GM23338 (cell line): ENCODE measurements around the gene ITIH3. TPM values are rescaled to one million over a fixed set of nuclear protein-coding genes. Genes with fewer than 3 reads are reported as not detected.

Experiments
- ATAC-seq: fragments of 200-7000 bp; cut with Tn5 transposase; 3 replicates; pipeline ENCODE4 v1.9.1; 2020
- DNase-seq: peaks from one replicate; pipeline ENCODE4 v3.0.0-alpha.2; 2015; ENCODE audit warnings: low spot score
- H2AFZ ChIP-seq: fragments of 200-600 bp; sonication (generic); 2 replicates; pipeline ENCODE4 v1.8.0; 2016; ENCODE audit warnings: antibody characterized with exemption, mild to moderate bottlenecking, moderate library complexity
- H3F3A ChIP-seq: fragments of 200-600 bp; sonication (generic); replicated peaks from 2 replicates; pipeline ENCODE4 v1.8.0; 2017; ENCODE audit warnings: antibody characterized with exemption, mixed run types, low read depth
- H3K27ac ChIP-seq: fragments of 200-600 bp; sonication (generic); 2 replicates; pipeline ENCODE4 v1.6.1; 2016; ENCODE audit warnings: low read depth
- H3K27me3 ChIP-seq: fragments of 200-600 bp; sonication (generic); 2 replicates; pipeline ENCODE4 v1.8.0; 2016; ENCODE audit warnings: mild to moderate bottlenecking, mixed run types, moderate library complexity; ENCODE audit not compliant: insufficient read depth
- H3K36me3 ChIP-seq: fragments of 200-600 bp; sonication (generic); 2 replicates; pipeline ENCODE4 v1.8.0; 2016; ENCODE audit warnings: mild to moderate bottlenecking; ENCODE audit not compliant: insufficient read depth
- H3K4me1 ChIP-seq: fragments of 200-600 bp; sonication (generic); 2 replicates; pipeline ENCODE4 v1.8.0; 2016; ENCODE audit warnings: mild to moderate bottlenecking, moderate library complexity; ENCODE audit not compliant: insufficient read depth
- H3K4me2 ChIP-seq: fragments of 200-600 bp; sonication (generic); 2 replicates; pipeline ENCODE4 v1.7.1; 2017; ENCODE audit warnings: mixed run types
- H3K4me3 ChIP-seq: fragments of 200-600 bp; sonication (generic); 2 replicates; pipeline ENCODE4 v1.6.1; 2016; ENCODE audit warnings: mixed run types
- H3K79me2 ChIP-seq: fragments of 200-600 bp; sonication (generic); replicated peaks from 2 replicates; pipeline ENCODE4 v1.8.0; 2017; ENCODE audit warnings: mild to moderate bottlenecking; ENCODE audit not compliant: insufficient read depth
- H3K9me2 ChIP-seq: fragments of 200-600 bp; sonication (generic); 2 replicates; pipeline ENCODE4 v1.8.0; 2017; ENCODE audit not compliant: insufficient read depth
- H4K20me1 ChIP-seq: fragments of 200-600 bp; sonication (generic); replicated peaks from 2 replicates; pipeline ENCODE4 v1.8.0; 2017; ENCODE audit warnings: mild to moderate bottlenecking; ENCODE audit not compliant: insufficient read depth
- H3K27ac Mint-ChIP-seq: 2 replicates; pipeline ENCODE4 v1.8.0; 2020; ENCODE audit warnings: inconsistent platforms, mild to moderate bottlenecking, moderate library complexity, mixed read lengths
- H3K27me3 Mint-ChIP-seq: 3 replicates; pipeline ENCODE4 v1.8.0; 2022; ENCODE audit warnings: low read depth, mild to moderate bottlenecking, moderate library complexity, mixed read lengths, inconsistent platforms; ENCODE audit not compliant: insufficient read depth, poor library complexity
- H3K36me3 Mint-ChIP-seq: 3 replicates; pipeline ENCODE4 v1.8.0; 2021; ENCODE audit warnings: low read depth, mild to moderate bottlenecking, inconsistent platforms, moderate library complexity, mixed read lengths
- H3K4me1 Mint-ChIP-seq: 3 replicates; pipeline ENCODE4 v1.8.0; 2020; ENCODE audit warnings: mild to moderate bottlenecking, inconsistent platforms, mixed read lengths
- H3K4me3 Mint-ChIP-seq: 3 replicates; pipeline ENCODE4 v1.8.0; 2021; ENCODE audit warnings: moderate library complexity, mild to moderate bottlenecking, inconsistent platforms, mixed read lengths
- H3K9me3 Mint-ChIP-seq: 3 replicates; pipeline ENCODE4 v1.8.0; 2020; ENCODE audit warnings: moderate library complexity, mild to moderate bottlenecking, inconsistent platforms, mixed read lengths
- CREB1 ChIP-seq: fragments of 250-450 bp; sonication (Bioruptor Pico); IDR thresholded peaks from 2 replicates; pipeline ENCODE4 v1.5.0; 2020; ENCODE audit warnings: low read depth, mild to moderate bottlenecking, moderate library complexity
- EZH2 ChIP-seq: fragments of 200-600 bp; sonication (generic); IDR thresholded peaks from one replicate; pipeline ENCODE4 v1.8.0; 2017; ENCODE audit warnings: antibody characterized with exemption, mild to moderate bottlenecking, low read depth; ENCODE audit not compliant: unreplicated experiment
- EZH2phosphoT487 ChIP-seq: fragments of 200-600 bp; sonication (generic); IDR thresholded peaks from one replicate; pipeline ENCODE4 v1.8.1; 2018; ENCODE audit warnings: antibody characterized with exemption; ENCODE audit not compliant: unreplicated experiment
- JUNB ChIP-seq: IDR thresholded peaks from one replicate; pipeline ENCODE4 v1.6.1; 2016; ENCODE audit warnings: antibody characterized with exemption; ENCODE audit not compliant: unreplicated experiment
- POLR2AphosphoS5 ChIP-seq: IDR thresholded peaks from 2 replicates; pipeline ENCODE4 v1.6.1; 2016; ENCODE audit warnings: antibody characterized with exemption, low read depth
- STAT1 ChIP-seq: IDR thresholded peaks from one replicate; pipeline ENCODE4 v1.6.1; 2016; ENCODE audit warnings: antibody characterized with exemption; ENCODE audit not compliant: unreplicated experiment
- ZNF114 ChIP-seq: fragments of 250-450 bp; sonication (Bioruptor Pico); IDR thresholded peaks from 2 replicates; pipeline ENCODE4 v1.5.0; 2020; ENCODE audit warnings: mild to moderate bottlenecking, moderate library complexity
- polyA plus RNA-seq: library from polyadenylated mRNA; unstranded; fragments of >200 nt; fragmentation: Nextera tagmentation; extraction: Ambion mirVana; gene quantifications from 2 replicates; pipeline ENCODE4 v1.2.1, GENCODE V29; 2016
- total RNA-seq: library from RNA; depleted of rRNA; stranded (reverse); fragments of >200 nt; shearing (Covaris generic); gene quantifications from 2 replicates; pipeline ENCODE4 v1.2.3, GENCODE V29; 2014
- TF ChIP-seq, protein P1 (sequence below), 2 experiments: fragments of 200-600 bp in 1 of 2; sonication (generic) in 1 of 2; conservative IDR thresholded peaks; 2 replicates each; pipeline versions ENCODE4 v1.5.1 to v1.6.1; 2016 to 2017; ENCODE audit warnings: antibody characterized with exemption in 2 of 2, low read depth in 2 of 2, mild to moderate bottlenecking in 2 of 2, moderate library complexity in 1 of 2
- TF ChIP-seq, protein P2 (sequence below): fragments of 250-450 bp; sonication (Bioruptor Pico); IDR thresholded peaks from 2 replicates; pipeline ENCODE4 v1.5.0; 2020; ENCODE audit warnings: mild to moderate bottlenecking, moderate library complexity
- TF ChIP-seq, protein P3 (sequence below): IDR thresholded peaks from 2 replicates; pipeline ENCODE4 v1.6.1; 2016; ENCODE audit warnings: antibody characterized with exemption
- TF ChIP-seq, protein P4 (sequence below): IDR thresholded peaks from one replicate; pipeline ENCODE4 v1.6.1; 2018; ENCODE audit warnings: antibody characterized with exemption; ENCODE audit not compliant: unreplicated experiment

Gene ITIH3
- total and polyA plus RNA-seq, 2 experiments from 2014 or later = not detected

DNA sequence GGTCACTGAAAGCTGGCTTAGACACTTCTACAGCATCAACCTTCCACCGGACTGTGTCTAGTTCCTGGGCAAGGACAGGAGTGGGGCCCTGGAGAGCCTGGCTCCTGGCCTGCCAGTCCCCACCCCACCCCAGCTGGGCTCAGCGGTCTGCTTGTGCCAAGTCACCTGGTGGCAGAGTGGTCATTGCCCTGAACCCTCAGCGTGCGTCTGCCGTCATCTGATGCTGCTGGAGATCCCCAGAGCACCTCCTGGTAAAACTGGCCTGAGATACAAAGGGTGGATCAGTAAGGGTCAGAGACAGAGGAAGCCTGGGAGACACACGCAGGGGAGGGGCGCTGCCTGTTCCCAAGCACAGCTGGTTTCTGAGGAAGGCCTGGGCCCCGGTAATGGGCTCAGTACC, 19.2 kb downstream of the ITIH3 start (continued):
- TF ChIP-seq, protein P1, sequence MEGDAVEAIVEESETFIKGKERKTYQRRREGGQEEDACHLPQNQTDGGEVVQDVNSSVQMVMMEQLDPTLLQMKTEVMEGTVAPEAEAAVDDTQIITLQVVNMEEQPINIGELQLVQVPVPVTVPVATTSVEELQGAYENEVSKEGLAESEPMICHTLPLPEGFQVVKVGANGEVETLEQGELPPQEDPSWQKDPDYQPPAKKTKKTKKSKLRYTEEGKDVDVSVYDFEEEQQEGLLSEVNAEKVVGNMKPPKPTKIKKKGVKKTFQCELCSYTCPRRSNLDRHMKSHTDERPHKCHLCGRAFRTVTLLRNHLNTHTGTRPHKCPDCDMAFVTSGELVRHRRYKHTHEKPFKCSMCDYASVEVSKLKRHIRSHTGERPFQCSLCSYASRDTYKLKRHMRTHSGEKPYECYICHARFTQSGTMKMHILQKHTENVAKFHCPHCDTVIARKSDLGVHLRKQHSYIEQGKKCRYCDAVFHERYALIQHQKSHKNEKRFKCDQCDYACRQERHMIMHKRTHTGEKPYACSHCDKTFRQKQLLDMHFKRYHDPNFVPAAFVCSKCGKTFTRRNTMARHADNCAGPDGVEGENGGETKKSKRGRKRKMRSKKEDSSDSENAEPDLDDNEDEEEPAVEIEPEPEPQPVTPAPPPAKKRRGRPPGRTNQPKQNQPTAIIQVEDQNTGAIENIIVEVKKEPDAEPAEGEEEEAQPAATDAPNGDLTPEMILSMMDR (conservative IDR thresholded peaks at IDR 0.05; ENCODE audit: low read depth in 2 of 2) = no peak

DNA sequence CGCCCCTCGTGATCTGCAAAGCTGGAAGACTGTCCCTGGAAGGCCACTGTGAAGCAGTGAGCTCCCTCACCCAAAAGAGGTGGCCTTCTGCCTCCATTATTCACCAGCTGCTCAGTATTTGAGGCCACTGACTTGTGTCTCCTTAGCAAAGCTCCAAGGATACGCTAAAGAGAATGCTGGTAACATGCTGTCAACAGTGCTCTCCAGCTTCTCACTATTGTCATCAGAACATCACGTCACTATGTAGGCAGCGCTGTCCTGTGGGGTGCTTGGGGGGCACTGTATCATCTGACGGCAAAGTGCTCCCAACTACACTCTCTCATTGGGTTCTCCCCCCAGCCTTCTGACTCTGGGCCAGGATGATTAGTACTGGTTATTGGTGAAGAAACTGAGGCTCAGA, 21.6 kb downstream of the ITIH3 start:
- no peaks in the 10 kb centered on the region for H3K79me2 ChIP-seq
- Mint-ChIP-seq H3K4me1 (peaks cover 18% of the 10 kb centered on the region), H3K27me3 (peaks cover 18% of the 10 kb centered on the region), H3K27ac (no peak overlapping the region), H3K9me3 (no peaks in the 10 kb centered on the region; the same call in 1 of the 3 replicates), H3K36me3 (no peaks in the 10 kb centered on the region), H3K4me3 (no peak overlapping the region)
- no peaks in the 10 kb centered on the region for H4K20me1 ChIP-seq
- no peak for DNase-seq
- H3K4me3 ChIP-seq = no peak overlapping the region
- no peaks in the 10 kb centered on the region for H3K36me3 ChIP-seq
- no peak overlapping the region for H3K27ac ChIP-seq
- no peak overlapping the region for H3K4me2 ChIP-seq
- H3K4me1 ChIP-seq = peaks cover 7% of the 10 kb centered on the region; the same call in 1 of the 2 replicates
- no peak overlapping the region for H2AFZ ChIP-seq
- ATAC-seq = no peak
- H3K9me2 ChIP-seq = no peaks in the 10 kb centered on the region
- H3F3A ChIP-seq = no peaks in the 10 kb centered on the region
- no peaks in the 10 kb centered on the region for H3K27me3 ChIP-seq
- TF ChIP-seq CREB1 (CRISPR knock-in tag) (no peak), POLR2AphosphoS5 (no peak), JUNB (no peak), EZH2 (no peak), EZH2phosphoT487 (no peak), STAT1 (no peak), ZNF114 (CRISPR knock-in tag) (no peak)
- TF ChIP-seq, protein P2, sequence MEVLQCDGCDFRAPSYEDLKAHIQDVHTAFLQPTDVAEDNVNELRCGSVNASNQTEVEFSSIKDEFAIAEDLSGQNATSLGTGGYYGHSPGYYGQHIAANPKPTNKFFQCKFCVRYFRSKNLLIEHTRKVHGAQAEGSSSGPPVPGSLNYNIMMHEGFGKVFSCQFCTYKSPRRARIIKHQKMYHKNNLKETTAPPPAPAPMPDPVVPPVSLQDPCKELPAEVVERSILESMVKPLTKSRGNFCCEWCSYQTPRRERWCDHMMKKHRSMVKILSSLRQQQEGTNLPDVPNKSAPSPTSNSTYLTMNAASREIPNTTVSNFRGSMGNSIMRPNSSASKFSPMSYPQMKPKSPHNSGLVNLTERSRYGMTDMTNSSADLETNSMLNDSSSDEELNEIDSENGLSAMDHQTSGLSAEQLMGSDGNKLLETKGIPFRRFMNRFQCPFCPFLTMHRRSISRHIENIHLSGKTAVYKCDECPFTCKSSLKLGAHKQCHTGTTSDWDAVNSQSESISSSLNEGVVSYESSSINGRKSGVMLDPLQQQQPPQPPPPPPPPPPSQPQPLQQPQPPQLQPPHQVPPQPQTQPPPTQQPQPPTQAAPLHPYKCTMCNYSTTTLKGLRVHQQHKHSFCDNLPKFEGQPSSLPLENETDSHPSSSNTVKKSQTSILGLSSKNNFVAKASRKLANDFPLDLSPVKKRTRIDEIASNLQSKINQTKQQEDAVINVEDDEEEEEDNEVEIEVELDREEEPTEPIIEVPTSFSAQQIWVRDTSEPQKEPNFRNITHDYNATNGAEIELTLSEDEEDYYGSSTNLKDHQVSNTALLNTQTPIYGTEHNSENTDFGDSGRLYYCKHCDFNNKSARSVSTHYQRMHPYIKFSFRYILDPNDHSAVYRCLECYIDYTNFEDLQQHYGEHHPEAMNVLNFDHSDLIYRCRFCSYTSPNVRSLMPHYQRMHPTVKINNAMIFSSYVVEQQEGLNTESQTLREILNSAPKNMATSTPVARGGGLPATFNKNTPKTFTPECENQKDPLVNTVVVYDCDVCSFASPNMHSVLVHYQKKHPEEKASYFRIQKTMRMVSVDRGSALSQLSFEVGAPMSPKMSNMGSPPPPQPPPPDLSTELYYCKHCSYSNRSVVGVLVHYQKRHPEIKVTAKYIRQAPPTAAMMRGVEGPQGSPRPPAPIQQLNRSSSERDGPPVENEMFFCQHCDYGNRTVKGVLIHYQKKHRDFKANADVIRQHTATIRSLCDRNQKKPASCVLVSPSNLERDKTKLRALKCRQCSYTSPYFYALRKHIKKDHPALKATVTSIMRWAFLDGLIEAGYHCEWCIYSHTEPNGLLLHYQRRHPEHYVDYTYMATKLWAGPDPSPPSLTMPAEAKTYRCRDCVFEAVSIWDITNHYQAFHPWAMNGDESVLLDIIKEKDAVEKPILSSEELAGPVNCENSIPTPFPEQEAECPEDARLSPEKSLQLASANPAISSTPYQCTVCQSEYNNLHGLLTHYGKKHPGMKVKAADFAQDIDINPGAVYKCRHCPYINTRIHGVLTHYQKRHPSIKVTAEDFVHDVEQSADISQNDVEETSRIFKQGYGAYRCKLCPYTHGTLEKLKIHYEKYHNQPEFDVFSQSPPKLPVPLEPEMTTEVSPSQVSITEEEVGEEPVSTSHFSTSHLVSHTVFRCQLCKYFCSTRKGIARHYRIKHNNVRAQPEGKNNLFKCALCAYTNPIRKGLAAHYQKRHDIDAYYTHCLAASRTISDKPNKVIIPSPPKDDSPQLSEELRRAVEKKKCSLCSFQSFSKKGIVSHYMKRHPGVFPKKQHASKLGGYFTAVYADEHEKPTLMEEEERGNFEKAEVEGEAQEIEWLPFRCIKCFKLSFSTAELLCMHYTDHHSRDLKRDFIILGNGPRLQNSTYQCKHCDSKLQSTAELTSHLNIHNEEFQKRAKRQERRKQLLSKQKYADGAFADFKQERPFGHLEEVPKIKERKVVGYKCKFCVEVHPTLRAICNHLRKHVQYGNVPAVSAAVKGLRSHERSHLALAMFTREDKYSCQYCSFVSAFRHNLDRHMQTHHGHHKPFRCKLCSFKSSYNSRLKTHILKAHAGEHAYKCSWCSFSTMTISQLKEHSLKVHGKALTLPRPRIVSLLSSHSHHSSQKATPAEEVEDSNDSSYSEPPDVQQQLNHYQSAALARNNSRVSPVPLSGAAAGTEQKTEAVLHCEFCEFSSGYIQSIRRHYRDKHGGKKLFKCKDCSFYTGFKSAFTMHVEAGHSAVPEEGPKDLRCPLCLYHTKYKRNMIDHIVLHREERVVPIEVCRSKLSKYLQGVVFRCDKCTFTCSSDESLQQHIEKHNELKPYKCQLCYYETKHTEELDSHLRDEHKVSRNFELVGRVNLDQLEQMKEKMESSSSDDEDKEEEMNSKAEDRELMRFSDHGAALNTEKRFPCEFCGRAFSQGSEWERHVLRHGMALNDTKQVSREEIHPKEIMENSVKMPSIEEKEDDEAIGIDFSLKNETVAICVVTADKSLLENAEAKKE (CRISPR knock-in tag) = no peak
- TF ChIP-seq, protein P3, sequence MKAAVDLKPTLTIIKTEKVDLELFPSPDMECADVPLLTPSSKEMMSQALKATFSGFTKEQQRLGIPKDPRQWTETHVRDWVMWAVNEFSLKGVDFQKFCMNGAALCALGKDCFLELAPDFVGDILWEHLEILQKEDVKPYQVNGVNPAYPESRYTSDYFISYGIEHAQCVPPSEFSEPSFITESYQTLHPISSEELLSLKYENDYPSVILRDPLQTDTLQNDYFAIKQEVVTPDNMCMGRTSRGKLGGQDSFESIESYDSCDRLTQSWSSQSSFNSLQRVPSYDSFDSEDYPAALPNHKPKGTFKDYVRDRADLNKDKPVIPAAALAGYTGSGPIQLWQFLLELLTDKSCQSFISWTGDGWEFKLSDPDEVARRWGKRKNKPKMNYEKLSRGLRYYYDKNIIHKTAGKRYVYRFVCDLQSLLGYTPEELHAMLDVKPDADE = no peak
- TF ChIP-seq, protein P4, sequence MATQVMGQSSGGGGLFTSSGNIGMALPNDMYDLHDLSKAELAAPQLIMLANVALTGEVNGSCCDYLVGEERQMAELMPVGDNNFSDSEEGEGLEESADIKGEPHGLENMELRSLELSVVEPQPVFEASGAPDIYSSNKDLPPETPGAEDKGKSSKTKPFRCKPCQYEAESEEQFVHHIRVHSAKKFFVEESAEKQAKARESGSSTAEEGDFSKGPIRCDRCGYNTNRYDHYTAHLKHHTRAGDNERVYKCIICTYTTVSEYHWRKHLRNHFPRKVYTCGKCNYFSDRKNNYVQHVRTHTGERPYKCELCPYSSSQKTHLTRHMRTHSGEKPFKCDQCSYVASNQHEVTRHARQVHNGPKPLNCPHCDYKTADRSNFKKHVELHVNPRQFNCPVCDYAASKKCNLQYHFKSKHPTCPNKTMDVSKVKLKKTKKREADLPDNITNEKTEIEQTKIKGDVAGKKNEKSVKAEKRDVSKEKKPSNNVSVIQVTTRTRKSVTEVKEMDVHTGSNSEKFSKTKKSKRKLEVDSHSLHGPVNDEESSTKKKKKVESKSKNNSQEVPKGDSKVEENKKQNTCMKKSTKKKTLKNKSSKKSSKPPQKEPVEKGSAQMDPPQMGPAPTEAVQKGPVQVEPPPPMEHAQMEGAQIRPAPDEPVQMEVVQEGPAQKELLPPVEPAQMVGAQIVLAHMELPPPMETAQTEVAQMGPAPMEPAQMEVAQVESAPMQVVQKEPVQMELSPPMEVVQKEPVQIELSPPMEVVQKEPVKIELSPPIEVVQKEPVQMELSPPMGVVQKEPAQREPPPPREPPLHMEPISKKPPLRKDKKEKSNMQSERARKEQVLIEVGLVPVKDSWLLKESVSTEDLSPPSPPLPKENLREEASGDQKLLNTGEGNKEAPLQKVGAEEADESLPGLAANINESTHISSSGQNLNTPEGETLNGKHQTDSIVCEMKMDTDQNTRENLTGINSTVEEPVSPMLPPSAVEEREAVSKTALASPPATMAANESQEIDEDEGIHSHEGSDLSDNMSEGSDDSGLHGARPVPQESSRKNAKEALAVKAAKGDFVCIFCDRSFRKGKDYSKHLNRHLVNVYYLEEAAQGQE = no peak
